T follicular helper cell (primary cell): ENCODE measurements around the gene YTHDC2.
A peak's percentile ranks its signal among the peaks of the same experiment; 100 is the strongest.

ENCODE experiments used
- DNase-seq: peaks from one replicate; pipeline ENCODE4 v3.0.0-alpha.2; 2020; ENCODE audit warnings: low read depth
- total RNA-seq, 2 experiments: gene quantifications; one replicate each; lab custom pipeline; 2026; lab: John Stamatoyannopoulos, UW

The YTHDC2 gene
- 74.2 to 80.3 reads per million in 2 experiments for total RNA-seq

DNA sequence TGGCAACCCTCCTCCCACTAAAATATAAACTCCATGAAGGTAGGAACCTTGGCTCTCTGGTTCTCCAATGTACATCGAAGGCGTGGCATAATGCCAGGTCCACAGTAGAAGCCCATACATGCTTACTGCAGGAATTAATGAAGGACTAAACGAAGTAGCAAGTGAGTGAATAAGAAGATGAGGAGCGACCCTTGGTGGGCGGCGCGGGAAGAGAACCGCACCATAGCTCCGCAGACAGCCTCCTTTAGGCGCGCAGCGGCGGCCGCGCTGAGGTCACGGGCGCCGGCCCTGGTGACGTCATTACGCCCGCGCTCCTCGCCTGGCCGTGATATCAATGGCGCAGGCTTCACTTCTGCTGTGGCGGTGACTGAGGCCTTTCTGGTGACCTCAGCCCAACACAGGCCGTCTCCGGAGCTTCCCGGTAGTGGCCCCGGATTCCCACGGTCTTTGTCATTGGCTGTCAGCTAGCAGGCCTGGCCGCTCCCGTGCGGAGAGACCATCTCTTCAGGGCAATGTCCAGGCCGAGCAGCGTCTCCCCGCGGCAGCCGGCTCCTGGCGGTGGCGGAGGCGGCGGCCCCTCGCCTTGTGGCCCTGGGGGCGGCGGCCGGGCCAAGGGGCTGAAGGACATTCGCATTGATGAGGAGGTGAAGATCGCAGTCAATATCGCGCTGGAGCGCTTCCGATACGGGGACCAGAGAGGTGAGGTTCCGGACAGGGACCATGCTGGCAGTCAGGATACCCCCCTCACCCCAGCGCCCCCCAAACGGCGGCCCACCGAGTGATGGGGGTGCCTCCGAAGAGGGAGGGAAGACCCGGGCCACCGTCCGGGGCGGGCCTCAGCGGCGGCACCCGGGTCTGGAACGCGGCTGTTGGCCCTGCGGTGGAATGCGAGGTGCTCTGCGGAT, at the start of gene YTHDC2:
Gene YTHDC2, plus strand, starts transcription at position 311 of the 905 bp plus-strand sequence. Its CDS starts 202 bp downstream, at position 513.
- DNase-seq: peak; percentile 79

DNA sequence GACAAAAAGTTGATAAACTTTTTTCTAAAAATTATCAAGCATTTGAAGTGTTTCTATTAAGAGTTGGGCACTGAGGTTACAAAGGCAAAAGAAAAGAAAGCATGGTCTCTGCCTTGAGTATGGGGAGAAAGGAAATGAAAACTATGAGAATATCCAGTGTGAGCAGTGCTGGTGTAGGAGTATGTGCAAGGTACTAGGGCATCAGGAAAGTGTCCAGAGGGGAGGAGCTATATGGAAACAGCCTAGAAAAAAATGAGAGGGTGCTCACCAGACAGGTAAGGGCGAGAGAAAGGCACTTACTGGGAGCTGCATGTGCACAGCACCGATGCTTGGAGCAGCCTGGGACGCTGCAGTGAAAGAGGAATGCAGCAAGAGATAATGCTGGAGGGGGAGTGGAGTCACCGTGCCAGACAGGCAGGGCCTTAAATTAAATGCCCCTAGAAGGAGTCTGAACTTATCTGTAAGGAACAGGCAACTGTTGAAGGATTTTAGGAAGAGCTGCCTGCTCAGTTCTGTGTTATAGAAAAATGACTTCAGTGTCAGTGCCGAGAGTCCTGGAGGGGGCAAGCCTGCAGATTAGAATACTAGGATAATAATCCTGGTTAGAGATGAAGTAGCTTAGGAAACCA, 39.3 kb upstream of the YTHDC2 start:
- no peak for DNase-seq

DNA sequence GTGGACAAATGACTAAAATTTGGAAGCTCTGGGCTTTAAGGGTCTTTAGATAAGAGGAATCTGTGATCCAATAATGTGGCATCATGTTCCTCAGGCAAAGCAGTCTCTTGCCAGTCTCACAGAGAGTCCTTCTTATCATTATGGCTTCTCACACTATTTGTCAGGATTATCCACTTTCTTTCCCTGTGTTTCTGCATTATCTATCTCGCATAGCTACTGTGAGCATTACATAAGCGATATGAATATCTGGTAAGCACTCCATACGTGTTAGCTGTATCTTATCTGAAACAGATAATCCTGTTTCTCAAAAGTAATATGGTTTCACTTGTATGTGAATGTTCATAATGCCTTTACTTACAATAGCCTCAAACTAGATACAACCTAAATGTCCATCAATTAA, 34.8 kb upstream of the YTHDC2 start:
- DNase-seq: no peak

DNA sequence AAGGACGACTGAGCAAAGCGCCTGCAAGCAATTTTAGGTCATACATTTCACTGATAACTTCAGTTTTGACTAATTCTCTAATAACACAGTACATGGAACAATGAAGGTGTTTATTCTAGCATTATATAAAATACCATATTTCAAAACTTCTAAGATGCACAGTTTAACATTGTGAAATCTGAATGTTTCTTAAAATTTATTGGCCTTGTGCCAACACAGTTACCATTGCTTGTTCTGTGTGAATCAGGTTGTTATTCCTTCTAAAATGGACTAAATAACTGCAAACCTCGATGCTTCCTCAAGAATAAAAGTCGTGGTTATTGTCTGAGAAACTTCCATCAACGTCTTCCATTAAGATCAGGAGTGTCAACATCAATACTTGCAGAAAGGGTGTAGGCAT, 33.3 kb upstream of the YTHDC2 start:
- no peak for DNase-seq

DNA sequence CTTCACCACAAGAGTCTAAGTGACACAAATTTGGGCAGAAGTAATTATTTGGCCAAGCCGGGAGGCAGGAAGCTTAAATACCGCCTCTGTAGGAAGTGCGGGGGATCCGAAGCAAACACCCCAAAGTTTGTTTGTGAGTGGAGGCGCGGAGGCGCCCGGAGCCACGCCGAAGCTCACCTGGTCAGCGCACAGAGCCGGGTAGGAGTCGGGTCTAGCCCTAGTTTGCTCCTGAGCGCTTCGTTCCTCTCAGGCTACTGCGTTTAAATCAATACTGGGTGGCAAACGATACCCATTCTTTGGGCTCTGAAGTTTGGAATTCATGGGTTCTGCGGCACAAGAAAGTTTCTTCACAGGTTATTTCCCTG, 26.1 kb upstream of the YTHDC2 start:
- no peak for DNase-seq

DNA sequence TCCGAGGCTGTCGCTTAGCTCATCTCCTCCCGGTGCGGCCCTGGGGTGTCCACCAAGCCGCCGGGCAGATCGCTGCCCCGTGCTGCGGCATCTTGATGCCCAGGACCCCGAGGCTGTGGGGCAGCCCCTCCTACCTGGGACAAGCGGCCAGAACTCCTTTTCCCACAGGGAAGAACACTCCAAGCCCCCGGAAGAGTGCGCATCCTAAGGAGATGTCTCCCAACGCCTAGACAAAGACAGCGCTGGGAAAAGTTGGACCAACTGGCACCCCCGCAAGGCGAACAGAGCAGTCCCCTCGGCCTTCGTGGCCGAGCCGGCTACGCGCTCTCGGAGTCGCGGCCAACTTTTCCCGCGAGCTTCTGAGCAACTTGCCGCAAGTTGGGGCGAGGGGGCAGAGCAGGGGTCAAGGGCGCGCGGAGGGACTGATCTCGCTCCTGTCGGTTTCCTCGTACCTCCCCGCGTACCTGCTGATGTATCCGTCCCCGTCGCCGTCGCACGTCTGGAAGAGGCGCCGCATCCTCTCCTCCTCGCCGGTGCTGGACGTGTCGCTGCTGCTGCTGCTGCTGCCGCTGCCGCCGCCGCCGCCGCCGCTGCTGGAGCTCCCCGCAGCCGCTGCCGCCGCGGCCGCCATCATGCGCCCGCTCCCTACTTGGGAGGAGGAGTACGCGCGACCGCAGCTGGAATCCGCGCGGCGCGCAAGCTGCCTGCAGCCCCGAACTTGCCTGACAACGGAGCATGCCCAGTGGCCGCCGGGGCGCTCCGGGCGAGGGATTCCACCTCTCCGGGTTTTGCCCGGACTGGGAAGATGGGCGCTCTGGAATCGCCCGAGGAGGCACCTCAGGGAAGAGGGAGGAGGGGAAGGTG, 25.5 kb upstream of the YTHDC2 start, which contains the start of gene MCC:
Gene MCC, minus strand, starts transcription at position 673 of the 864 bp plus-strand sequence.
- DNase-seq: peak; percentile 12

DNA sequence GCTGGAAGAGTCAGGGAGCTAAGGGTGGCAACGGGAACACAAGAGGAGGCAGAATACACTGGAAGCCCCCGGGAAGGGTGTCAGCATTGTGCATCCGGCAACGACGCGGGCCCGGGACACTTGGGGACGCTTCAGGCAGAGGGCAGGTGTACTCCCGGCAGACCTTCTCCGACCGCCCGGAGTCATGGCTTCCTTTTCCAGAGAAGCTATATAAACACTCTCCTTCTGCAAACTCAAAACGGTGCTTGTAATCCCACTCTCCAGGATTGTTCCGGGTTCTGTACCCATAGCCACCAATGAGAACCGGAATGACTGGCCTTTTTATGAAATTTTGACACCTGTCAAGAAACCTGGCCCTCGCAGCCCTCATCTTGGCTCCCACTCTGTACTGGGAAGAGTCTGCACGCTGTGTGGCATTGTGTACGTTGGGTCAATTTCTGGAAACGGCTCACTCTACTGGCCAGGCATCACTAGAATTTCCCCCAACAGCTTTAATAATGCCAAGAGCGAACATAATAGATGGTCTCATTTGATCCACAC, 24.8 kb upstream of the YTHDC2 start:
- no peak for DNase-seq

DNA sequence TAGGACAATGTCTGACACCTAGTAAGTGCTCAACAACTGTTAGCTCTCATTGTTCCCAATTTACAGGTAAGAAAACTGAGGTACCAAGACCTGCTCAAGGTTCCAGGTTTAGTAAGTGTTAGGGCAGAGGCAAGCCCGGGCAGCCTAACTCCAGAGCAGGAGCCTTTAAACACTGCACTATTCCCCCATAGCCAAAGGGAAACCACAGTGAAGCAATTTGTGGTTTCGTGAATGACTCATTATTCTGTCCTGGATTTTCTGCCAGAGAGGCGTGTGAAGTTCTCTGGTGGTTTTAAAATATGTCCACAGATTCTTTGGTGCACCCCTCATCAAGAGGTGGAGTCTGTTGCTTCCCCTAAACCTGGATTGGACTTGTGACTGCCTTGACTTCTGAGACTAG, 24.2 kb upstream of the YTHDC2 start:
- no peak for DNase-seq

DNA sequence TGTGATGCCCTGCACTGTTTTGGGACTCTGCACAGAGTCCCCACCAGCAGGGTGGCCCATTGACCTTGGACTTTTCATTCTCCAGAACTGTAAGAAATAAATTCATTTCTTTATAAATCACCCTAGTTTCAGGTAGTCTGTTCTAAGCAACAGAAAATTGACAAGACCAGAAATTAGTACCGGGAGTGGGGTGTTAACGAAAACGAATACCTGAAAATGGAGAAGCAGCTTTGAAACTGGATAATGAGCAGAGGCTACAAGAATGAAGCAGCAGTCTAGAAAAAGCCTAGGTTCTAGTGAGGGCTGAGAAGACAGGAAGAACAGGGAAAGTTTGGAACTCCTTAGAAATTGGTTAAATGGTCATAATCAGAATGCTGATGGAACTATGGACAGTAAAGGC, 23.2 kb upstream of the YTHDC2 start:
- DNase-seq: no peak

DNA sequence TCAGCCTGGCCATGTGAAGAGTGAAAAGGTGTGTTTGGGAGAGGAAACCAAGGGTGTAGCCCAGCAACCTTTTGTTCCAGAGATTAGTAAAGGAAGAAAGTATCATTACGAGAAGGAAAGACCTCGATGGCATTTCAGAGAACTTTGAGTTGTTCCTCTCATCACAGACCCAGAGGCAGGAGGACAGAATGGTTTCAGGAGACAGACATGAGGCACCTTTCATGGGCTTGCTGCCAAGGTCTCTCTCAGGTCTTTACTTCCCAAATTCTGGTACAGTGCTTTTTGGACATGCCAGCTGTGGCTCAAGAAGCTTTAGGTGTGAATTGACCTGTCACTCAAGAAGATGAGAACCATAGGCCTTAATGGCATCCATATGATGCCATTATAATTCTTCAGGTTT, 22.5 kb upstream of the YTHDC2 start:
- DNase-seq: no peak

DNA sequence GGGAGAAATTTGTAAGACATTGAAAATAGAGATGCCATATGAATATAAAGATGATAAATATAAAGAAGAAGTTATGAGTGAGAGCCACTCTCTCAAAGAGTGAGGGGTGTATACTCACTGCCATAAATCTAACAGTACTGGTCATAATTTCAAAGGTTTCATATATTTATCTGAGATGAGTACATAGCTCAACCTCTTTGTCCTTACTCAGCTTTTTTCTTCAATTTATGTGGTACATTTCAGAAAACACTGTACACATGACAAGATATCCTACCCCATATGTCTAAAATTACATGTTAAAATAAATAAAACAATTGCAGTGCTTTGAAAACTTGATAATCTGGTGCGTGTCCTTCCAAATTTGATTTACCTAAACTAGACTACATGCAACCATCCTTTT, 20.0 kb upstream of the YTHDC2 start:
- no peak for DNase-seq

DNA sequence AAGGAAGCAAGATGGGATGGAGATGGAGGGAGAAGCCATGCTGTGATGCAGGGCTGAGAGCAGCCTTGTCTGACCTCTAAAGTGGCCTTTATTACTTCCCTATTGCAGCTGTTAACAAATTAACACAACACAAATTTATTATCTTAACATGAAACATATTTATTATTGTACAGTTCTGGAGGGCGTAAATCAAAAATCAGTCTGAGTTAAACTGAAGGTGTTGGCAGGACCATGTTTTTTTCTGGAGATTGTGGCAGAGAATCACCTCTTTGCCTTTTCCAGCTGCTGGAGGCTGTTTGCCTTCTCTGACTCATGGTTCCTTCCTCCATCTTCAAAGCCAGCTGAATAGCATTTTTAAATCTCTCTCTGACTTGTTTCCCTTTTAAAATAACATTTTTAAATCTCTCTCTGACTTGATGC, 18.1 kb upstream of the YTHDC2 start:
- DNase-seq: no peak

DNA sequence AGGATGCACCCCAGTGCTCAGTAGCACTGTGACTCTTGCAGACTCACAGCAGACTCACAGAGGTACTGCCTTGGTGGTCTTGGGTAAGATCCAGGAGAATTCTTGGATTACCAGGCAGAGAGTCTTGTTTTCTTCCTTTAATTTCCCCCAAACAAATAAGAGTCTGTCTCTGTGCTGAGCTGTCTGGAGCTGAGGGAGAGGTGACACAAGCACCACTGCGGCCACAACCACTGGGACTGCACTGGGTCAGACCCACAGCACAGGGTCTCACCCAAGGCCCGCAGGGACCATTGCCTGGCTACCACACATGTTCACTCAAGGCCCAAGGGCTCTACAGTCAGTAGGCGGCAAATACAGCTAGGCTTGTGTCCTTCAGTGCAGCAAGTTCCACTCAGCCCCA, 11.4 kb upstream of the YTHDC2 start:
- no peak for DNase-seq

DNA sequence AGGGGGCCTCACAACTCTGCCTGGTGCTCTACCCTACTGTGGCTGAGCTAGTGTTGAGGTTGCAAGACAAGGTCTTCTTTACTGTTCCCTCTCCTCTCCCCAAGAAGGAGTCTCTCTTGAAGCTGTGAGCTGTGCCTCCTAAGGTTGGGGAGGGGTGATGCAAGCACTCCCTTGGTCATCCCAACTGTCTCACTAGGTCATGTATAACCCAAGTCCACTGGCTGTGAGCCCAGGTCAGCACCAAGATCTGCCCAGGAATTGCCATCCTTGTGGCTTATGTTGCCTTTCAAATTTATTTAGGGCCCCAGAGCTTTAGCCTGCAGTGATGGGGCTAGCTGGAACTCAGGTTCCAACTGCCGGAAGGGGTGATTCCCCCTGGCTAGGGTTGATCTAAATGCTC, 10.3 kb upstream of the YTHDC2 start:
- no peak for DNase-seq

DNA sequence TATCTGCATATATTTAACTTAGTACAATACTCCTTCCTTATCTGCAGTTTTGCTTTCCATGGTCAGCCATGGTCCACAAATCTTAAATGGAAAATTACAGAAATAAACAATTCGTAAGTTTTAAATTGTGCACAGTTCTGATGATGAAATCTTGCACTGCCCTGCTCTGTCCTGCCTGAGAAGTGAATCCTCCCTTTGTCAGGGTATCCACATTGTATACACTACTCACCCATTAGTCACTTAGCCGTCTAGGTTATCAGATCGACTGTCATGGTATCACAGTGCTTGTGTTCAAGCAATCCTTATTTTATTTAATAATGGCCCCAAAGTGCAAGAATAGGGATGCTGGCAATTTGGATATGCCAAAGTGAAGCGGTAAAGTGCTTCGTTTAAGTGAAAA, 8.3 kb upstream of the YTHDC2 start:
- DNase-seq: no peak

DNA sequence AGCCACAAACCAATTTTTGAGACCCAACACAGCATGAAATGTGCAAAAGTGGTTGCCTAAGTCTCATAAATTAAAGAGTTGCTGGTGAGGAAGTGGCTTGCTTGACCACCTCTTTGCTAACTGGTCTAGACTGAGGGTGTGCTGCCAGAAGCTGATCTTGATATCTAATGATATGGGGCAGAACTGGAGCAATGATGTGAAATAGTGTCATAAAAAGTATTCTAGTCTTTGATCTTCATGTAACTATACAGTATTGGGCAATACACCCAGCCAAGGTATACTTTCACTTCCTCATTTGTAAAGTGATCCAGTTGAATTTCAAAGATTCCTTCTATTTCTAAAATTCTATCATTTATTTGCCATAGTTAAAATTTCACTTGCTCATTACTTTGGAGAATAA, 5.9 kb upstream of the YTHDC2 start:
- no peak for DNase-seq

DNA sequence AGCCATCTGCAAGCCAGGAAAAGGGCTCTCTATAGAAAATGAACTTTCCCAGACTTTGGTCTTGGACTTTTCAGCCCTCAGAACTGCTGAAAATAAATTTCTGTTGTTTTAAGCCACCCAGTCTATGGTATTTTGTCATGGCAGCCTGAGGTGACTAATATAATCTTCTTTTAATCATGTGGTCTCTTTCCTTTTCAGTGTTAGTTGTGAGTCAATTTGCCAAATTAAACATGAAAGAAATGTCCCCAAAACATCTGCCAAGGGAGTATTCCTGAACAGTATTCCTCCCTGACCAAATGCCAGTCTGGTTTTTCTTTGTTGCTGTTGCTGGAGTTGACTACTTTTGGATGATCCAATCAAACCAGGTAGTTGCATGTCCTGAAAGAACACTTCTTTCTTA, 4.7 kb upstream of the YTHDC2 start:
- no peak for DNase-seq

DNA sequence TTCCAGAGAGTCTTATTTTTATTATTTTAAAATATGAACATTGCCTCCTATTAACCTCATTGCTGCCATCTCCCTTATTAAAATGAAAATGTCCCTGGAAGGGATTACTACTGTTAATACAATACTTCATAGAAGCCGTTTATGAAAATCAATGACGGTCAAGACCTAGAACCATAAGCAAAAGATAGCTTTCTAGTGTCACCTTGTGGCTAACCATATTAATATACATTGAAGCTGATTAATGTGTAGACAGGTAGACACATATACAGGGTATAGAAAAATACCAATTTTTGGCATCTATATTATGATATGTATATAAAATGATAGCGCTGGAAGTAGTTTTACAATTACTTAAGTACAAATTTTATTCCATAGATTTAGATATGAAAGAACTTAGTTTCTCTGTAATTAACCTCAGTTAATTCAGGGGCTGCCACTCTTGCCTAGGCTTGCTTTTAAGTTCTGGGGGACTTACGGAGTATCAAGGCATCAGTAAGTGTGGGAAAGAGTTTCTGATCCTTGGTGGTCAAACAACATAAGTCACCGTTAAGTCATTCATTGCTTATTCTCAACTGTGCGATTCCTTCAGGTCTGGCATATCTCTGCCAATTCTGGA, 2.5 kb upstream of the YTHDC2 start:
- no peak for DNase-seq

DNA sequence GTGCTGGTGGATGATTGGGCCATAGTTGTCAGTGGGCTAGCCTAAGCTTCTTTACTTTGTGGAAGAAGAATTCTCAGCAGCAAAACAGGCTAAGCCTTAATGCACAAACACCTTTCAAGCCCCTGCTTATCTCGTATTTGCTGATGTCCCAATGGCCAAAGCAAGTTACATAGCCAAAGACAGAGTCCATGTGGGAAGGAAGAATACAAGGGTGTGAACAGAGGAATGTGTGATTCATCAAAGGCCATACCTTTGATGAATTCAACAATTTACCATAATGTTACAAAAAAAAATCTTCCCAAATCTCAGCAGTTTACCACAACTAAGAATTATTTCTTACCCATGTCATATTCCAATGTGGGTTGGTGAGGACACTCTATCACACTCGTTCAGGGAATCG, 1.2 kb upstream of the YTHDC2 start:
- no peak for DNase-seq

DNA sequence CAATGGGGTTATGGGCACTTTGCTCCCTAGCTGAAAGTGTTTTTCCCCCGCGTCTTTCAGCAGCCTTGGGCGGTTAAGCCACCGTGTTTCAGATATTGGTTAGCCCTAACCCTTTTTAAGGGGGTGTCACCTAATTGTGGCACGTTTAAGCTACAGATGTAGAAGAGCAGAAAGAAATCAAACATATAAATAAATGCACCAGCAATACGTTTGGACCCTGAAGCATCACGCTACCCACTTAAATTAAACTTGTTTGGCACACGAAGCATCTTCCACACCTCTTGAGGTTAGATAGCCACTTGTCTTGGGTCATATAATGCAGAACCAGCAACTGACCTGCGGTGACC, 768 bp downstream of the YTHDC2 start:
- no peak for DNase-seq

DNA sequence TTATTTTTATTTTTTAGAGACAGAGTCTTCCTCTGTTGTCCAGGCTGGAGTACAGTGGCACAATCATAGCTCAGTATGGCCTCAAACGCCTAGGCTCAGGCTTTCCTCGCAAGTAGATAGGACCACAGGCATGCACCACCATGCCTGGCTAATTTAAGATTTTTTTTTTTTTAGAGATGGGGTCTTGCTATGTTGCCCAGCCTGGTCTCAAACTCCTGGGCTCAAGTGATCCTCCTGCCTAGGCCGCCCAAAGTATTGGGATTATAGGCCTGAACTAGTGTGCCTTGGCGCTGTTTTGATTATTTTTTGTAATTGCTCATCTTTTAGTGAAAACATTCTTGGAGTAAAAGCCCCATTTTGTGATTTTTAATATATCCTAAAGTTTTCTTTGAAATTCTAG, 5.4 kb downstream of the YTHDC2 start:
- DNase-seq: no peak

DNA sequence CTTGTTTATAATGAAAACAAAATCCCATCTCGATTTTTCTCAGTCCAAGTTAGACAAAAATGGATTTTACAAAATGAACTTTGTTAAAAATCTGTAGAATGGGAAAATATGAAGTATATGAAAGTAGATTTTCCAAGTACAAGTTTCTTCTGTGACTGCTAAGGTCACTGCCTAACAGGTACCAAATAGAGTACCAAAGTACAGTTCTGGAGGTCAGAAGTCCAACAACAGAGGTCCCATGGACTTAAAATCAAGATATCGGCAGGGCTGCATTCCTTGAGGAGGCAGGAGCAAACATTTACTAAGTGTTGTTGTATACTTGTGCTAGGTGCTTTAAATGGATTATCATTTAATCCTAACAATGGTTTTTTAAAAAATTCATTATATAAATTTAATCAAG, 5.9 kb downstream of the YTHDC2 start:
- no peak for DNase-seq
